HG03469 (cell line): ENCODE measurements around the gene LHFPL2.

ENCODE experiments used
- ATAC-seq: cut with Tn5 transposase; IDR thresholded peaks from one replicate; pipeline ENCODE4 v1.9.1; 2021; ENCODE audit warnings: mild to moderate bottlenecking, moderate library complexity, moderate number of reproducible peaks; ENCODE audit not compliant: unreplicated experiment

Gene LHFPL2

DNA sequence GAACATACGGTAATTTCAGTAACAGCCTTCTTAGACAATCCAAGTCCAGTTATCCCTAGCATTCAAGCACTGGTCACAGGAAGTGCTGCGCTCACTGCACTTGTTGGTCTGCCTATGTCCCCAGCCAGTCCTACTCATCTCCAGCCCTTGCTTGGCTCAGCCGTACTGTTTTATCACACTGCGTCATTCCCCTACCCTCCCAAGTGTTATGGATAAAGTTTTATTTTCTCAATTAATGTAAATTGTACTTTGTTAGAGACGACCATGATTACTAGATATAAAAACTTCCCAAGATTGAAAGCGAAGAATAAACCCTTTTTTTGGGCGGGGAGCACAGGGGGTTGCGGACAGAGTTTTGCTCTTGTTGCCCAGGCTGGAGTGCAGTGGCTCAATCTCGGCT is 49.6 kb downstream of the LHFPL2 start:
- ATAC-seq, result no peak

GRCh38 chr5:78597974-78598371 is 50.6 kb downstream of the LHFPL2 start:
- ATAC-seq, result no peak

GRCh38 chr5:78597068-78597973 is 51.3 kb downstream of the LHFPL2 start:
- ATAC-seq, result no peak

GRCh38 chr5:78595458-78595921 is 53.1 kb downstream of the LHFPL2 start:
- no peak for ATAC-seq

DNA sequence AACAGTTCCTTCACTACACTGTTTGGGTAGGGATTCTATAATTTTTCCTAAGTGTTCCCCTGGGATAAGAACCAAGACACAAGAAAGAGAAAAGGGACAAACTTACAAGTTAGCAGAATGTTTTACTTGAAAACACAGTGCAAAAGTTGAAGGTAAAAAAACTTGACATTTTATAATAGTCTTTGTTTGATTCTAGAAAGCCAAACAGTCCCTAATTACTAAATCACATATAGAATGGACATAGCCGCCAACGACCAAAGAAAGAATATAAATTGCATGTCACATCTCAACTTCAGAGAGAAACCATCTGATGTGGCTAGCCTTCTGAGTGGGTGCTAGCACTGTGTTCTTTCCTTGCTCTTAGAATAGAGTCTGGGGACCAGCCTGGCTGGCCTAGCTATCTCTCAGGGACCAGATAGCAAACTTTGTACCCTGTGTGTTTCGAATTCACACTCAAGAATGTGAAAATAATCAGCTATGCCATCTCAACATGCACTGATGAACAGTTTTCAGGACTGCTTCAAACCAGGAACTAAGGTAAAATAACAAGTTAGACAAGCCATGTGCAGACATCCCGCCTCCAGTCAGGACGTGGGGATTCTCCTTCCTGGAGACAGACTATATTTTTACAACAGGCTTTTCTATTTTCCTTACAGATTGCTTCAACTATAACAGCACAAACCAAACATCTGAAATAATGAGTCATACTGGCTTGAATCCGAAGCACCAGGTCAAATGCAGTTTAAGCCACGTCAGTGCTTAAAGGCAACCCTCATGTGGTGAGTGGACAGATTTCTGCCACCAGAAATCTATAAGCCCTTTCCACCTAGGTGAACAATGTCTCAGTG is 53.7 kb downstream of the LHFPL2 start:
- no peak for ATAC-seq

DNA sequence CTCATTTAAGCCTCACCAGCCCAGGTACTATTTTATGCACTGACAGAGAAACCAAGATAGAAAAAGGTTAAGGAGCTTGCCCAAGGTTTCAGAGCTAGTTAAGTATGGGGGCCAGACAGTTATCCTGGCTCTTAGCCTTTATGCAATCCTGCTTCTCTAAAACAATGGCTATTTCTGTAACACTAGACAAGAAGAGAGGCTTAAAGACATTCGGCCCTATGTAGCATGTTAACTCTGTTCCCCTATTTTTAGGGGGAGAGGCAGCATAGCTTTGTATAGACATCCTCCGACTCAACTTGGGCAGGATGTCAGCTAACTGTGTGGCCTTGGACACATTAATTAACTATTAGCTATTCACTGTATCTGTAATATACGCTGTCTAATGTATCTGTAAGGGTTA is 54.6 kb downstream of the LHFPL2 start:
- ATAC-seq, result no peak

DNA sequence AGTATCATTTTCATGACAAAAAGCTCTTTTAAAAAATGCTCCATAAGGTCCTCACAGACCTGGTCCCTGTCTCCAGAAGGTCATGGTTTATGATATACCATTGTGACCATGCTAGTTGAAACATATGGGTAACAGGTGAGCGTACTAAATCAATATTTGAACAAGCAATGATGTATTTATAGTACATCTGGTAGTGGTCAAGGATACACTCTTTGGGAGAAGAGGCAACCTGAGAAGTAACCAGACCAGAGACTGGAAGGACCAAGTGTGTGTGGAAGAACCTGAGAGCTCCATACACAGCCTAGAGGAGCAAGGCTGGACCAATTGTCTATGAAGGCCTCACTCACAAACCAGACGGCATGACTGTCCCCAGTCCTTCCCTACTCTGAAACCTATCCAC is 55.1 kb downstream of the LHFPL2 start:
- ATAC-seq, result no peak

- ATAC-seq, result no peak
These were observed 55.7 kb downstream of the LHFPL2 start for GRCh38 chr5:78592735-78593386.

GRCh38 chr5:78591972-78592700 is 56.4 kb downstream of the LHFPL2 start:
- peak; percentile 50 for ATAC-seq

DNA sequence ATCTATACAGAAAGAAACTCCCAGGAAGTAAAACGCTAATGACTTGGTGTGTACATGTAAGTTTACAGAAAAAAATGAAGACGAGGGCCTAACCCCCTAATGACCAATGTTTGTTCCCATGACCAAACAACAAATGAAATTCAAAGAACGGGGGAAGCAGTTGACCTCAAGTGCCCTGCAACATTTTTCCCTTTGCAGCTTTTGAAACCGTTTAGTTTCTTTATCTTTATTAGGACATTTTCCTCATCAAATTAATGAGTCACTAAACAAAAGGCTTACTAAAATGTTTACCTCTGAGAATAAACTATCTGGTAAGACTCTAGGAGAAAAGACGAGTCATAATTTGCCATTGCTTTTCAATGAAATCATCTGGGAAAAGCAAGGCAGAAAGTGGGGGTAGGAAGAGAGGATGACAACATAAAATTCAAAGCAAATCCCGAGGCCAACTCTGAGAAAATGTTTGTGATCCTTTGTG is 57.4 kb downstream of the LHFPL2 start:
- no peak for ATAC-seq

GRCh38 chr5:78589923-78590322 is 58.6 kb downstream of the LHFPL2 start:
- ATAC-seq, result no peak

DNA sequence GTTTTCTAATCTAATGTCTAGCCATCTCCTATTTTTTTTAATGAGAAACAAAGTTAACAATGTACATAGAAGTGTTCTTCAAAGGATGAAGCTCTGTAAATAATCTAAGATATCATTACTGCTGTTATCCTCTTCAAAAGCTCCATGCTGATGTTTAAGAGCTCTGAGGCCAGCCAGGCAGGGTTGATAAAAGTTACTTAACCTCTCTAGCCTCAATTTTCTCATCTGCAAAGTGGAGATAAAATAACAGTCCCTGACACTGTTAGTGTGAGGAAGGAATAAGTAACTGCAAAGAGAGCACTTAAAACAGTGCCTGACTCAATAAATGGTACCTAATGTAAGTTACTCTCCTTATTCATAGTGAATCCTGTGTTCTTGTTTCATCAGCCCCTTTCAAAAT is 60.1 kb downstream of the LHFPL2 start:
- no peak for ATAC-seq

DNA sequence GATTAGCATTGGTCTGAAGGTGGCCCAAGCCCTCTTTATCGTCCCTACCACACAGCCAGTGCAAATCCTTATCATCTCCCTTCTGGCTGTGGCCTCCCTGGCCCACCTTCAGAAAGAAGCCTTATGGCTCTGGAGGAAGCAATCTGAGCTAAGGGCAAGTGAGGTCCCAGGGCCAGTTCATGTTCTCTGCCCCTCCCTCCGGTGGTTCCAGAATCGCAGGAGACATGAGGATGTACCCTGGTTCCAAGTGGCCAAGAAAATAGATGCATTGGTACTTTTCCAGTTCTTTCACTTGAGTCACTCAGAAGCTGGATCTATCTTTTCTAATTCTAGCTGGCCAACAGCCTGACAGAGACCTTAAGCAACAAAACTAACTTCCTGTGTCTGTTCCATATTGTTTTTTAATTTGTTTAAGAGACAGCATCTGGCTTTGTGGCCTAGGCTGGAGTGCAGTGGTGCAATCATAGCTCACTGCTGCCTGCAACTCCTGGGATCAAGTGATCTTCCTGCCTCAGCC is 60.7 kb downstream of the LHFPL2 start:
- ATAC-seq, result no peak

GRCh38 chr5:78587081-78587774 is 61.3 kb downstream of the LHFPL2 start:
- no peak for ATAC-seq

GRCh38 chr5:78586251-78586650 is 62.3 kb downstream of the LHFPL2 start:
- no peak for ATAC-seq

- ATAC-seq, result no peak
These were observed 70.6 kb downstream of the LHFPL2 start for GRCh38 chr5:78578015-78578414.

DNA sequence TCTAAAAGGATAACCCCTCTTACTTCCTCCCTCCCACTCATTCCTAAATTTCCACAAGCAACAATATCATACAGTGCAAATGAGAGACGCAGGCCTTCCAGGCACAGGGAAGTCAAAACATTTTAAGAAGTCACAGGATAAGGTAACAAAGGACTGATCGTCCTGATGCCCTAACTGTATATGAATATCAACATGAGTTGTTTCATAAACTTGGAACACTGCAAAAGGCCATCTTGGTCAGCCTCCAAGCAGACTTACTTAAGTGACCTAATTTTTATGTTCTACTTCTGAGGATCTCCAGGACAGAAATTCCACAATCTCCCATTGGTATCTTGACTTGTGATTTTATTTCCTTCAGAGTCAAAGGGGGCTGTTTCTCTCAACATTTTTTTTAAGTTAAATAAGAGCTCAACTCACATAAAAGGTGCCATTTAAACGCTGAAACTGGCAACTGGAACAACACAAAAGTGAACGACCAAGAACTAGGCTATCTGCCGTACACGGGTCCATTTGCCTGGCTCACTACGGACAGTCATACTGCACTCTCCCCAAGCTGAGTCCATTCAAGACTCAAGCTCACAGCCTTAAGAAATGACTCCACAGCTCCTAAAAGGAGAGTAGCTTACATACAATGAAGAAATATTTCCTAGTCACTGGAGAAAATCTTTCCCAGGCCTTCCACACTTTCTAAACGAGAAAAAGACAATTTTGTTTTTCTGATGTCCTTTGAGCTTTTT is 71.3 kb downstream of the LHFPL2 start:
- ATAC-seq, result no peak

GRCh38 chr5:78576376-78576775 is 72.2 kb downstream of the LHFPL2 start:
- ATAC-seq, result no peak

GRCh38 chr5:78574731-78575161 is 73.8 kb downstream of the LHFPL2 start:
- ATAC-seq, result peak; percentile 43
